ENCODE results near the gene ICA1.

DNA sequence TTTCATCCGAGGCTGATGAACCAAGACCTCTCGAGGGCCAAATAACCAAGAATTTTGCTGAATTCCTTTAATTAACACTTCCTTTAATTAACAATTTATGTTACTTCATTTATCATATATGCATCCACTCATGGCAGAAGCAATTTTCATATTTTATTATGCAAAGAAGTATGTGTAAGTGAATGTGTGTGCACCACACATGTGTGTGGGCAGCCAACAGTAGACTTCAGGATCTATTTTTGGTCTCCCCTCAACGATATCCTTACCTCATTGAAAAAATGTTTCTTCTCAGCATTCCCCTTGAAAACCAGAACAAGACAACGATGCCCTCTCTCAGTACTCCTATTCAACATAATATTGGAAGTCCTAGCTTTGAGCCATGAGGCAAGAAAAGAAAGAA, 96.8 kb downstream of the ICA1 start:
- TF ChIP-seq POLR2AphosphoS5 (IDR thresholded peaks at IDR 0.05; ENCODE audit: borderline replicate concordance, low read depth, low read length) (no peak), EZH2 (IDR thresholded peaks at IDR 0.05) (no peak), FOXP2 (optimal IDR thresholded peaks at IDR 0.05; ENCODE audit: control extremely low read depth, extremely low read length, insufficient read depth) (no peak)

Measured in SK-N-MC (cell line).